SK-N-SH (cell line): Measurements from ENCODE around the gene SLC2A1. TPM values are rescaled to one million over a fixed set of nuclear protein-coding genes. Genes with fewer than 3 reads are reported as not detected.

Experiments used
- CTCF ChIA-PET: fragments of 300-600, 350-600 bp; formaldehyde crosslinking; extraction: SDS; loops from one replicate; lab custom pipeline; 2021; lab: Yijun Ruan, JAX
- POLR2A ChIA-PET: fragments of 350-600 bp; sonication (Branson Sonifier 250); formaldehyde crosslinking; extraction: SDS; loops from one replicate; lab custom pipeline; 2020; ENCODE audit warnings: antibody characterized with exemption, inconsistent platforms; lab: Yijun Ruan, JAX
- DNase-seq: peaks from one replicate; pipeline ENCODE4 v3.0.0; 2012
- H2AFZ ChIP-seq: fragments of 200-600 bp; sonication (generic); 2 replicates; pipeline ENCODE4 v1.8.1; 2016; ENCODE audit warnings: antibody characterized with exemption, mild to moderate bottlenecking, low read depth
- H3F3A ChIP-seq: fragments of 200-600 bp; sonication (generic); replicated peaks from 2 replicates; pipeline ENCODE3; 2016; ENCODE audit warnings: antibody characterized with exemption, mild to moderate bottlenecking; ENCODE audit not compliant: insufficient read depth
- H3K27ac ChIP-seq, 2 experiments: fragments of 200-500 bp in 1 of 2; fragments of 200-600 bp in 1 of 2; sonication (Bioruptor generic) in 1 of 2; sonication (generic), shearing (Covaris generic) in 1 of 2; 2 replicates each; pipeline versions ENCODE4 v1.5.1 to v1.6.1; 2014 to 2016; ENCODE audit warnings: low read depth in 2 of 2, inconsistent platforms in 1 of 2, low read length in 1 of 2, mild to moderate bottlenecking in 1 of 2, mixed read lengths in 1 of 2
- H3K27me3 ChIP-seq: fragments of 200-600 bp; sonication (generic), shearing (Covaris generic); 2 replicates; pipeline ENCODE4 v1.6.1; 2016; ENCODE audit warnings: mixed run types; ENCODE audit not compliant: insufficient read depth
- H3K36me3 ChIP-seq, 2 experiments: fragments of 200-500 bp in 1 of 2; fragments of 200-600 bp in 1 of 2; sonication (Bioruptor generic) in 1 of 2; sonication (generic) in 1 of 2; replicated peaks in 1 of 2; 2 replicates each; pipeline versions ENCODE3 to v1.5.1; 2014 to 2016; ENCODE audit warnings: low read length in 1 of 2, mild to moderate bottlenecking in 1 of 2; ENCODE audit not compliant: insufficient read depth in 2 of 2, control insufficient read depth in 1 of 2
- H3K4me1 ChIP-seq, 2 experiments: fragments of 200-500 bp in 1 of 2; fragments of 200-600 bp in 1 of 2; sonication (Bioruptor generic) in 1 of 2; sonication (generic), shearing (Covaris generic) in 1 of 2; 2 replicates each; pipeline versions ENCODE4 v1.5.1 to v1.6.1; 2014 to 2016; ENCODE audit warnings: low read depth in 1 of 2, low read length in 1 of 2, mixed run types in 1 of 2; ENCODE audit not compliant: insufficient read depth in 2 of 2, control insufficient read depth in 1 of 2
- H3K4me2 ChIP-seq: fragments of 200-600 bp; sonication (generic), shearing (Covaris generic); 2 replicates; pipeline ENCODE4 v1.6.1; 2017; ENCODE audit warnings: mixed run types
- H3K4me3 ChIP-seq, 2 experiments: fragments of 200-500 bp in 1 of 2; fragments of 200-600 bp in 1 of 2; sonication (Bioruptor generic) in 1 of 2; sonication (generic), shearing (Covaris generic) in 1 of 2; 2 replicates each; pipeline versions ENCODE4 v1.5.1 to v1.8.1; 2014 to 2016; ENCODE audit warnings: low read depth in 2 of 2, inconsistent platforms in 1 of 2, low read length in 1 of 2, mild to moderate bottlenecking in 1 of 2, mixed read lengths in 1 of 2, moderate library complexity in 1 of 2
- H3K79me2 ChIP-seq: fragments of 200-600 bp; sonication (generic); 2 replicates; pipeline ENCODE4 v1.8.1; 2017; ENCODE audit warnings: mild to moderate bottlenecking; ENCODE audit not compliant: insufficient read depth
- H3K9ac ChIP-seq: fragments of 200-600 bp; sonication (generic); 2 replicates; pipeline ENCODE4 v1.6.1; 2017; ENCODE audit warnings: mixed run types
- H3K9me2 ChIP-seq: fragments of 200-600 bp; sonication (generic); 2 replicates; pipeline ENCODE4 v1.6.1; 2017; ENCODE audit warnings: mixed run types
- H3K9me3 ChIP-seq: fragments of 200-600 bp; sonication (generic); 2 replicates; pipeline ENCODE4 v1.6.1; 2017; ENCODE audit warnings: mixed run types, mild to moderate bottlenecking, moderate library complexity
- H4K20me1 ChIP-seq: fragments of 200-600 bp; sonication (generic); 2 replicates; pipeline ENCODE4 v1.6.1; 2017; ENCODE audit warnings: mild to moderate bottlenecking, mixed run types; ENCODE audit not compliant: insufficient read depth
- ELF1 ChIP-seq: IDR thresholded peaks from 2 replicates; pipeline ENCODE4 v1.4.0; 2012
- EZH2phosphoT487 ChIP-seq: fragments of 200-600 bp; sonication (generic); IDR thresholded peaks from 2 replicates; pipeline ENCODE4 v1.6.1; 2017; ENCODE audit warnings: low read depth, mixed run types, mild to moderate bottlenecking, antibody characterized with exemption, moderate library complexity, borderline replicate concordance
- FOSL2 ChIP-seq: IDR thresholded peaks from 2 replicates; pipeline ENCODE4 v1.4.0; 2012; ENCODE audit warnings: low read depth, mild to moderate bottlenecking, moderate library complexity, borderline replicate concordance
- FOXM1 ChIP-seq: IDR thresholded peaks from 2 replicates; pipeline ENCODE4 v1.4.0; 2012; ENCODE audit warnings: low read depth, mild to moderate bottlenecking
- GATA2 ChIP-seq: sonication (generic); formaldehyde crosslinking; IDR thresholded peaks from 2 replicates; pipeline ENCODE4 v1.5.0; 2020; ENCODE audit warnings: mild to moderate bottlenecking, missing genetic modification reagents
- JUND ChIP-seq: IDR thresholded peaks from 2 replicates; pipeline ENCODE4 v1.4.0; 2012
- MEF2A ChIP-seq: IDR thresholded peaks from 2 replicates; pipeline ENCODE4 v1.4.0; 2012; ENCODE audit warnings: low read depth, borderline replicate concordance
- MXI1 ChIP-seq: IDR thresholded peaks from 2 replicates; pipeline ENCODE4 v1.6.1; 2012; ENCODE audit warnings: mild to moderate bottlenecking, low read depth, low read length, improper control_type of control experiment
- NFIC ChIP-seq: IDR thresholded peaks from 2 replicates; pipeline ENCODE4 v1.4.0; 2012; ENCODE audit warnings: borderline replicate concordance
- NRF1 ChIP-seq: IDR thresholded peaks from 2 replicates; pipeline ENCODE4 v1.6.1; 2012; ENCODE audit warnings: low read depth, mild to moderate bottlenecking, low read length
- POLR2AphosphoS5 ChIP-seq: IDR thresholded peaks from 2 replicates; pipeline ENCODE4 v1.6.1; 2012; ENCODE audit warnings: low read depth, low read length
- RAD21 ChIP-seq: IDR thresholded peaks from 2 replicates; pipeline ENCODE4 v1.6.1; 2012; ENCODE audit warnings: mild to moderate bottlenecking, low read length
- RCOR1 ChIP-seq: fragments of 150-350 bp; IDR thresholded peaks from 2 replicates; pipeline ENCODE4 v1.6.1; 2017; ENCODE audit warnings: antibody characterized with exemption, low read length
- RFX5 ChIP-seq: IDR thresholded peaks from 2 replicates; pipeline ENCODE4 v1.6.1; 2012; ENCODE audit warnings: mild to moderate bottlenecking, improper control_type of control experiment, low read length
- SIN3A ChIP-seq: IDR thresholded peaks from 2 replicates; pipeline ENCODE4 v1.6.1; 2012; ENCODE audit warnings: low read depth, mild to moderate bottlenecking, low read length, moderate library complexity, borderline replicate concordance
- SMC3 ChIP-seq: IDR thresholded peaks from 2 replicates; pipeline ENCODE4 v1.6.1; 2012; ENCODE audit warnings: low read depth, low read length, improper control_type of control experiment
- TAF1 ChIP-seq: IDR thresholded peaks from 2 replicates; pipeline ENCODE4 v1.6.1; 2012; ENCODE audit warnings: low read depth, mild to moderate bottlenecking, low read length, moderate library complexity, borderline replicate concordance
- TEAD4 ChIP-seq: IDR thresholded peaks from 2 replicates; pipeline ENCODE4 v1.4.0; 2012; ENCODE audit warnings: mild to moderate bottlenecking, borderline replicate concordance; ENCODE audit not compliant: insufficient read depth
- YY1 ChIP-seq: IDR thresholded peaks from 2 replicates; pipeline ENCODE4 v1.4.0; 2012; ENCODE audit warnings: low read depth, mild to moderate bottlenecking
- WGBS: methylation state at CpG from one replicate; pipeline ENCODE4 v1.1.6; 2017; ENCODE audit warnings: low lambda C conversion rate; 5-methylcytosine and 5-hydroxymethylcytosine counted together
- polyA plus RNA-seq, 3 experiments: library from polyadenylated mRNA; depleted of rRNA; stranded (reverse); fragments of >200 nt; gene quantifications; 2 replicates each; pipeline ENCODE4 v1.2.3, GENCODE V29; 2012
- TF ChIP-seq, protein P1 (sequence below): IDR thresholded peaks from 2 replicates; pipeline ENCODE4 v1.4.0; 2012; ENCODE audit warnings: low read depth, borderline replicate concordance
- TF ChIP-seq, protein P2 (sequence below): IDR thresholded peaks from 2 replicates; pipeline ENCODE4; 2012
- TF ChIP-seq, protein P3 (sequence below): IDR thresholded peaks from 2 replicates; pipeline ENCODE4 v1.4.0; 2012; ENCODE audit warnings: low read depth
- TF ChIP-seq, protein P4 (sequence below): IDR thresholded peaks from 2 replicates; pipeline ENCODE4 v1.6.1; 2012; ENCODE audit warnings: mild to moderate bottlenecking, low read depth, low read length, moderate library complexity
- TF ChIP-seq, protein P5 (sequence below): IDR thresholded peaks from 2 replicates; pipeline ENCODE4 v1.4.0; 2012; ENCODE audit warnings: low read depth, borderline replicate concordance

SLC2A1 gene
- 50.5 and 63.8 TPM in 2 replicates for polyA plus RNA-seq (2012; rRNA removed)
- polyA plus RNA-seq (2012; cell fraction: cytosol; rRNA removed), result 26.8 and 43.4 TPM in 2 replicates
- 110 and 122 TPM in 2 replicates for polyA plus RNA-seq (2012; cell fraction: nucleus; rRNA removed)

DNA sequence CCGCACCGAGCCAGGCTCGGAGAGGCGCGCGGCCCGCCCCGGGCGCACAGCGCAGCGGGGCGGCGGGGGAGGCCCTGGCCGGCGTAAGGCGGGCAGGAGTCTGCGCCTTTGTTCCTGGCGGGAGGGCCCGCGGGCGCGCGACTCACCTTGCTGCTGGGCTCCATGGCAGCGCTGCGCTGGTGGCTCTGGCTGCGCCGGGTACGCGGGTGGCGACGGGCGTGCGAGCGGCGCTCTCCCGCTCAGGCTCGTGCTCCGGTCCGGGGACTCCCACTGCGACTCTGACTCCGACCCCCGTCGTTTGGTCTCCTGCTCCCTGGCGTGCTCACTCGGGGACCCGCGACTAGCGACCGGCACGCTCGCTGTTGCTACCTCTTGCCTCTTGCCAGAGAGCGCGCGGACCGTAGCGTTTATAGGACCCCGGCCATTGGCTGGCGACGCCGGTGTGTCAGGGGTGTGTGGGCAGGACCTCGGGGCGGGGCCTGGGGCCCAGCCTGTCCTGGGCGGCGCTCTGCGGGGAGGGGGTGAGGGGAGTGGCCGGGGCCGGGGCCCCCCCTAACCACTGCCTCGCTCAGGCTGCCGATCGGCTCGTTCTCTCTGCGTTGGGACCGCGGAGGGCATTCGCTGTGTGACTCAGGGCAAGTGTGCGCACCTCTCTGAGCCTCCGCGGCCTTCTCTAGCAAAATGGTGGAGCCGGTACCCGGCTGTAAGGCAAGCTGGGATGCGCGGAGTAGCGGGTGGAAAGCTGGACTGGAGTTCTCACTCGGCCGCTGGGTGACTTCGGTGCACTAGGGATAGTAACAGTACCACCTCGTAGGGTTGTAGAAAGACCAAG is at the start of gene SLC2A1:
TSS of gene SLC2A1 (minus strand) at position 381 of the 832 bp plus-strand sequence. CDS start at position 164, 217 bp downstream.
- DNase-seq, result peak; percentile 99
- Histone ChIP-seq H3K27me3 (no peaks in the 10 kb centered on the region), H3F3A (peaks cover 12% of the 10 kb centered on the region), H4K20me1 (no peaks in the 10 kb centered on the region), H3K4me2 (peak within 1 kb of the TSS; percentile 98), H2AFZ (peak within 1 kb of the TSS; percentile 70), H3K4me1 (peaks cover 11 to 29% of the 10 kb centered on the region in 2 experiments), H3K79me2 (peaks cover 50% of the 10 kb centered on the region), H3K36me3 (peaks cover under 1 to 10% of the 10 kb centered on the region in 2 experiments), H3K9me3 (no peaks in the 10 kb centered on the region), H3K9me2 (no peaks in the 10 kb centered on the region), H3K9ac (peak within 1 kb of the TSS; percentile 92), H3K4me3 (peak within 1 kb of the TSS; percentile 91 to 96), H3K27ac (peak within 1 kb of the TSS; percentile 69 to 85)
- 4% methylated on average over 5 of the region's 87 CpGs for WGBS
- CTCF ChIA-PET, result interaction anchor here (2.2 kb wide), 1 partner anchor 36 kb away, joined by 6 read pairs; no protein-coding TSS in a partner anchor
- POLR2A ChIA-PET, result interaction anchor here (0.6 to 1.8 kb wide), 7 partner anchors 11 to 109 kb away, joined by 3 to 5 read pairs (median 3); no protein-coding TSS in a partner anchor
- TF ChIP-seq NRF1 (no peak), FOSL2 (no peak), EZH2phosphoT487 (no peak), RFX5 (peak; percentile 69; the same call in 1 of the 2 replicates), MEF2A (no peak), TEAD4 (no peak), SMC3 (peak; percentile 13; the same call in 1 of the 2 replicates), RCOR1 (peak; percentile 60), SIN3A (peak; percentile 72; the same call in 1 of the 2 replicates), FOXM1 (no peak), RAD21 (0 out of 2 replicates have a peak, but pooled peaks have one; percentile 1), TAF1 (peak; percentile 94), MXI1 (peak; percentile 81), ELF1 (no peak), GATA2 (CRISPR knock-in tag) (no peak), NFIC (no peak), JUND (no peak; the same call in 1 of the 2 replicates), POLR2AphosphoS5 (peak; percentile 94), YY1 (peak; percentile 76; the same call in 1 of the 2 replicates)
- TF ChIP-seq, protein P1, sequence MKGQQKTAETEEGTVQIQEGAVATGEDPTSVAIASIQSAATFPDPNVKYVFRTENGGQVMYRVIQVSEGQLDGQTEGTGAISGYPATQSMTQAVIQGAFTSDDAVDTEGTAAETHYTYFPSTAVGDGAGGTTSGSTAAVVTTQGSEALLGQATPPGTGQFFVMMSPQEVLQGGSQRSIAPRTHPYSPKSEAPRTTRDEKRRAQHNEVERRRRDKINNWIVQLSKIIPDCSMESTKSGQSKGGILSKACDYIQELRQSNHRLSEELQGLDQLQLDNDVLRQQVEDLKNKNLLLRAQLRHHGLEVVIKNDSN, result no peak
- TF ChIP-seq, protein P2, sequence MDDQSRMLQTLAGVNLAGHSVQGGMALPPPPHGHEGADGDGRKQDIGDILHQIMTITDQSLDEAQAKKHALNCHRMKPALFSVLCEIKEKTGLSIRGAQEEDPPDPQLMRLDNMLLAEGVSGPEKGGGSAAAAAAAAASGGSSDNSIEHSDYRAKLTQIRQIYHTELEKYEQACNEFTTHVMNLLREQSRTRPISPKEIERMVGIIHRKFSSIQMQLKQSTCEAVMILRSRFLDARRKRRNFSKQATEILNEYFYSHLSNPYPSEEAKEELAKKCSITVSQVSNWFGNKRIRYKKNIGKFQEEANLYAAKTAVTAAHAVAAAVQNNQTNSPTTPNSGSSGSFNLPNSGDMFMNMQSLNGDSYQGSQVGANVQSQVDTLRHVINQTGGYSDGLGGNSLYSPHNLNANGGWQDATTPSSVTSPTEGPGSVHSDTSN, result no peak
- TF ChIP-seq, protein P3, sequence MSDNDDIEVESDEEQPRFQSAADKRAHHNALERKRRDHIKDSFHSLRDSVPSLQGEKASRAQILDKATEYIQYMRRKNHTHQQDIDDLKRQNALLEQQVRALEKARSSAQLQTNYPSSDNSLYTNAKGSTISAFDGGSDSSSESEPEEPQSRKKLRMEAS, result peak; percentile 35; the same call in 1 of the 2 replicates
- TF ChIP-seq, protein P4, sequence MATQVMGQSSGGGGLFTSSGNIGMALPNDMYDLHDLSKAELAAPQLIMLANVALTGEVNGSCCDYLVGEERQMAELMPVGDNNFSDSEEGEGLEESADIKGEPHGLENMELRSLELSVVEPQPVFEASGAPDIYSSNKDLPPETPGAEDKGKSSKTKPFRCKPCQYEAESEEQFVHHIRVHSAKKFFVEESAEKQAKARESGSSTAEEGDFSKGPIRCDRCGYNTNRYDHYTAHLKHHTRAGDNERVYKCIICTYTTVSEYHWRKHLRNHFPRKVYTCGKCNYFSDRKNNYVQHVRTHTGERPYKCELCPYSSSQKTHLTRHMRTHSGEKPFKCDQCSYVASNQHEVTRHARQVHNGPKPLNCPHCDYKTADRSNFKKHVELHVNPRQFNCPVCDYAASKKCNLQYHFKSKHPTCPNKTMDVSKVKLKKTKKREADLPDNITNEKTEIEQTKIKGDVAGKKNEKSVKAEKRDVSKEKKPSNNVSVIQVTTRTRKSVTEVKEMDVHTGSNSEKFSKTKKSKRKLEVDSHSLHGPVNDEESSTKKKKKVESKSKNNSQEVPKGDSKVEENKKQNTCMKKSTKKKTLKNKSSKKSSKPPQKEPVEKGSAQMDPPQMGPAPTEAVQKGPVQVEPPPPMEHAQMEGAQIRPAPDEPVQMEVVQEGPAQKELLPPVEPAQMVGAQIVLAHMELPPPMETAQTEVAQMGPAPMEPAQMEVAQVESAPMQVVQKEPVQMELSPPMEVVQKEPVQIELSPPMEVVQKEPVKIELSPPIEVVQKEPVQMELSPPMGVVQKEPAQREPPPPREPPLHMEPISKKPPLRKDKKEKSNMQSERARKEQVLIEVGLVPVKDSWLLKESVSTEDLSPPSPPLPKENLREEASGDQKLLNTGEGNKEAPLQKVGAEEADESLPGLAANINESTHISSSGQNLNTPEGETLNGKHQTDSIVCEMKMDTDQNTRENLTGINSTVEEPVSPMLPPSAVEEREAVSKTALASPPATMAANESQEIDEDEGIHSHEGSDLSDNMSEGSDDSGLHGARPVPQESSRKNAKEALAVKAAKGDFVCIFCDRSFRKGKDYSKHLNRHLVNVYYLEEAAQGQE, result no peak
- TF ChIP-seq, protein P5, sequence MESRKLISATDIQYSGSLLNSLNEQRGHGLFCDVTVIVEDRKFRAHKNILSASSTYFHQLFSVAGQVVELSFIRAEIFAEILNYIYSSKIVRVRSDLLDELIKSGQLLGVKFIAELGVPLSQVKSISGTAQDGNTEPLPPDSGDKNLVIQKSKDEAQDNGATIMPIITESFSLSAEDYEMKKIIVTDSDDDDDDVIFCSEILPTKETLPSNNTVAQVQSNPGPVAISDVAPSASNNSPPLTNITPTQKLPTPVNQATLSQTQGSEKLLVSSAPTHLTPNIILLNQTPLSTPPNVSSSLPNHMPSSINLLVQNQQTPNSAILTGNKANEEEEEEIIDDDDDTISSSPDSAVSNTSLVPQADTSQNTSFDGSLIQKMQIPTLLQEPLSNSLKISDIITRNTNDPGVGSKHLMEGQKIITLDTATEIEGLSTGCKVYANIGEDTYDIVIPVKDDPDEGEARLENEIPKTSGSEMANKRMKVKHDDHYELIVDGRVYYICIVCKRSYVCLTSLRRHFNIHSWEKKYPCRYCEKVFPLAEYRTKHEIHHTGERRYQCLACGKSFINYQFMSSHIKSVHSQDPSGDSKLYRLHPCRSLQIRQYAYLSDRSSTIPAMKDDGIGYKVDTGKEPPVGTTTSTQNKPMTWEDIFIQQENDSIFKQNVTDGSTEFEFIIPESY, result no peak
